OCI-LY7 (cell line): ENCODE data around the gene KNCN. TPM values are rescaled to one million over a fixed set of nuclear protein-coding genes. Genes with fewer than 3 reads are reported as not detected.

ENCODE experiments used
- BruUV-seq: library from RNA; stranded (reverse); fragments of 400-500 nt; replicated peaks from 2 replicates; lab custom pipeline; 2021; lab: Mats Ljungman, UMichigan
- CTCF ChIA-PET: fragments of 300-600 bp; sonication (Branson Sonifier 250); formaldehyde crosslinking; loops from one replicate; lab custom pipeline; 2022; ENCODE audit warnings: antibody characterized with exemption; ENCODE audit not compliant: unreplicated experiment; lab: Charles Lee
- POLR2A ChIA-PET: fragments of 300-600 bp; sonication (Branson Sonifier 250); formaldehyde crosslinking; loops from one replicate; lab custom pipeline; 2022; ENCODE audit warnings: antibody characterized with exemption; lab: Charles Lee
- DNase-seq: peaks from one replicate; pipeline ENCODE4 v3.0.0-alpha.2; 2015; ENCODE audit warnings: low spot score
- H2AFZ ChIP-seq: fragments of 200-600 bp; sonication (generic), shearing (Covaris generic); 2 replicates; pipeline ENCODE4 v1.6.1; 2014; ENCODE audit warnings: mild to moderate bottlenecking, antibody characterized with exemption, low read length, moderate library complexity
- H3K27ac ChIP-seq: fragments of 200-600 bp; sonication (generic); 2 replicates; pipeline ENCODE4 v1.5.1; 2014; ENCODE audit warnings: mixed run types, low read depth, mild to moderate bottlenecking, moderate library complexity, low read length, inconsistent platforms; ENCODE audit not compliant: poor library complexity, severe bottlenecking
- H3K36me3 ChIP-seq: fragments of 200-600 bp; sonication (generic); 2 replicates; pipeline ENCODE4 v1.6.1; 2014; ENCODE audit warnings: mild to moderate bottlenecking, antibody characterized with exemption, low read length, moderate library complexity, mixed read lengths; ENCODE audit not compliant: insufficient read depth
- H3K4me1 ChIP-seq: fragments of 200-600 bp; sonication (generic); 2 replicates; pipeline ENCODE4 v1.5.1; 2014; ENCODE audit warnings: mild to moderate bottlenecking, low read length; ENCODE audit not compliant: insufficient read depth, poor library complexity, severe bottlenecking
- H3K4me2 ChIP-seq: fragments of 200-600 bp; sonication (generic); 2 replicates; pipeline ENCODE4 v1.6.1; 2014; ENCODE audit warnings: mild to moderate bottlenecking, low read length
- H3K4me3 ChIP-seq: fragments of 200-600 bp; sonication (generic); 2 replicates; pipeline ENCODE4 v1.5.1; 2014; ENCODE audit warnings: mild to moderate bottlenecking, low read depth, low read length; ENCODE audit not compliant: poor library complexity, severe bottlenecking
- H3K79me2 ChIP-seq: fragments of 200-600 bp; sonication (generic); 2 replicates; pipeline ENCODE4 v1.6.1; 2016; ENCODE audit warnings: low read depth, mild to moderate bottlenecking, low read length, moderate library complexity, mixed read lengths; ENCODE audit not compliant: insufficient read depth
- H3K9me2 ChIP-seq: fragments of 200-600 bp; sonication (generic); 2 replicates; pipeline ENCODE4 v1.6.1; 2016; ENCODE audit warnings: mild to moderate bottlenecking, low read length, mixed read lengths; ENCODE audit not compliant: insufficient read depth
- H3K9me3 ChIP-seq: fragments of 200-600 bp; sonication (generic); 2 replicates; pipeline ENCODE4 v1.6.1; 2014; ENCODE audit warnings: mild to moderate bottlenecking, mixed run types, low read length, mixed read lengths
- H4K20me1 ChIP-seq: fragments of 200-600 bp; sonication (generic); 2 replicates; pipeline ENCODE4 v1.6.1; 2014; ENCODE audit warnings: mild to moderate bottlenecking, antibody characterized with exemption, low read length, moderate library complexity, mixed read lengths; ENCODE audit not compliant: insufficient read depth
- EZH2phosphoT487 ChIP-seq: fragments of 200-600 bp; sonication (generic); IDR thresholded peaks from 2 replicates; pipeline ENCODE4 v1.6.1; 2018; ENCODE audit warnings: low read depth, borderline replicate concordance, mild to moderate bottlenecking, mixed run types, antibody characterized with exemption, low read length, moderate library complexity, mixed read lengths
- intact Hi-C: fragments of 100-400 bp; cut with micrococcal nuclease; formaldehyde crosslinking; loops from one replicate; pipeline ENCODE4 v1.10.0; 2022; ENCODE audit not compliant: unreplicated experiment
- total RNA-seq, 2 experiments: library from RNA; depleted of rRNA in 1 of 2; stranded (reverse); fragments of >200 nt in 1 of 2; shearing (Covaris generic) in 1 of 2; gene quantifications; 2 replicates each; pipeline ENCODE4 v1.2.3, GENCODE V29; 2014 to 2022
- TF ChIP-seq, protein P1 (sequence below): fragments of 200-600 bp; sonication (generic); conservative IDR thresholded peaks from 2 replicates; pipeline ENCODE4 v1.5.1; 2014; ENCODE audit warnings: mild to moderate bottlenecking, antibody characterized with exemption, low read length, moderate library complexity, mixed read lengths

KNCN gene
- total RNA-seq, 2 experiments from 2014 or later = not detected

DNA sequence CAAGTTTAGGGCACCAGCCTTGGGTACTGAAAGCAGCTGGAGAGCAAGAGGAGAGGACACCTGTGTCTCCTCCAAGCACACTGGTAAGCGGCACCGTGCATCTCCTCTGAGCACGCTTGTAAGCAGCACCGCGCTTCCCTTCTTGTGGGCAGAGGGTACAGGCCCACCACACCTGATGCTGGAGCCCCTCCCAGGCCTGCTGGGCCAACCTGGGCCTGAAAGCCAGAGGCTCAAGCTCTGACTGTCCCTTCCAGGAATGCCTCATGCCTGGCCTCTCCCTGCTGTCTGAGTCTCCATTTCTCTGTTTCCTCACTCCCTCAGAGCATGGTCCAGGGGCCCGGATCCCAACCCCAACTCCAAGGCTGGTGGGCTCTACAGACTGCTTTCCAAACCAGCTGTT, 35.9 kb downstream of the KNCN start:
- ChIA-PET CTCF (no interaction called here), POLR2A (no interaction called here)
- Histone ChIP-seq H3K79me2 (no peaks in the 10 kb centered on the region), H3K4me3 (no peak overlapping the region), H4K20me1 (no peaks in the 10 kb centered on the region), H3K9me3 (no peaks in the 10 kb centered on the region), H3K9me2 (no peaks in the 10 kb centered on the region), H3K36me3 (no peaks in the 10 kb centered on the region), H2AFZ (no peak overlapping the region), H3K4me1 (no peaks in the 10 kb centered on the region), H3K27ac (no peak overlapping the region), H3K4me2 (no peak overlapping the region)
- no TSS peak for BruUV-seq
- no peak for DNase-seq
- intact Hi-C loops = no loop called here
- TF ChIP-seq EZH2phosphoT487 = no peak
- TF ChIP-seq, protein P1, sequence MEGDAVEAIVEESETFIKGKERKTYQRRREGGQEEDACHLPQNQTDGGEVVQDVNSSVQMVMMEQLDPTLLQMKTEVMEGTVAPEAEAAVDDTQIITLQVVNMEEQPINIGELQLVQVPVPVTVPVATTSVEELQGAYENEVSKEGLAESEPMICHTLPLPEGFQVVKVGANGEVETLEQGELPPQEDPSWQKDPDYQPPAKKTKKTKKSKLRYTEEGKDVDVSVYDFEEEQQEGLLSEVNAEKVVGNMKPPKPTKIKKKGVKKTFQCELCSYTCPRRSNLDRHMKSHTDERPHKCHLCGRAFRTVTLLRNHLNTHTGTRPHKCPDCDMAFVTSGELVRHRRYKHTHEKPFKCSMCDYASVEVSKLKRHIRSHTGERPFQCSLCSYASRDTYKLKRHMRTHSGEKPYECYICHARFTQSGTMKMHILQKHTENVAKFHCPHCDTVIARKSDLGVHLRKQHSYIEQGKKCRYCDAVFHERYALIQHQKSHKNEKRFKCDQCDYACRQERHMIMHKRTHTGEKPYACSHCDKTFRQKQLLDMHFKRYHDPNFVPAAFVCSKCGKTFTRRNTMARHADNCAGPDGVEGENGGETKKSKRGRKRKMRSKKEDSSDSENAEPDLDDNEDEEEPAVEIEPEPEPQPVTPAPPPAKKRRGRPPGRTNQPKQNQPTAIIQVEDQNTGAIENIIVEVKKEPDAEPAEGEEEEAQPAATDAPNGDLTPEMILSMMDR = no peak

GRCh38 chr1:46513536-46513935, 37.9 kb downstream of the KNCN start:
- Histone ChIP-seq H3K36me3 (no peaks in the 10 kb centered on the region), H3K4me1 (no peaks in the 10 kb centered on the region), H3K27ac (no peak overlapping the region), H3K9me3 (no peaks in the 10 kb centered on the region), H3K79me2 (no peaks in the 10 kb centered on the region), H2AFZ (no peak overlapping the region), H3K4me3 (no peak overlapping the region), H4K20me1 (no peaks in the 10 kb centered on the region), H3K4me2 (no peak overlapping the region), H3K9me2 (no peaks in the 10 kb centered on the region)
- ChIA-PET CTCF (no interaction called here), POLR2A (no interaction called here)
- BruUV-seq = no TSS peak
- no peak for TF ChIP-seq EZH2phosphoT487
- TF ChIP-seq, protein P1 = no peak
- intact Hi-C loops = no loop called here
- no peak for DNase-seq

DNA sequence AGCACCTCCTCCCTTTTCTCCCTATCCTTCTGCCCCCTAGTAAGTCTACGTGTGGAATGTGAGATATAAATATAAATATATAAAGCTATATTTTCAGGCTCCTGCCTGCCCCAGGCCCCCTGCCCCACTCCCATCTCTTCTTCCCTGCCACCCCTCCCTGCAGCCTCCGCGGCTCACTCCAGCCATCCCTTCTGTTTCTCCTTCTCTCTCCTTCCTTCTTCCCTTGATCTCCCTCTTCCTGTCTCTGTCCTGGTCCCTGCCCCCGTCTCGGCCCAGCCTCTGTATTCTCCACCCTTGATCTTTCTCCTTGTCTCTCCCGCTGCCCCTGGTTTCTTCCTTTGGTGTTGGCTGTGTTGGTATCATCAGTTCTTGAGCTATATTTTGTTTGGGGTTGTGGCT, 38.7 kb downstream of the KNCN start:
- POLR2A ChIA-PET = no interaction called here
- no peak overlapping the region for H3K4me3 ChIP-seq
- CTCF ChIA-PET = no interaction called here
- no peak overlapping the region for H3K27ac ChIP-seq
- H3K4me2 ChIP-seq = no peak overlapping the region
- no peaks in the 10 kb centered on the region for H3K9me3 ChIP-seq
- H2AFZ ChIP-seq = no peak overlapping the region
- DNase-seq = no peak
- BruUV-seq = no TSS peak
- H4K20me1 ChIP-seq = no peaks in the 10 kb centered on the region
- no peaks in the 10 kb centered on the region for H3K9me2 ChIP-seq
- intact Hi-C loops = no loop called here
- H3K79me2 ChIP-seq = no peaks in the 10 kb centered on the region
- H3K36me3 ChIP-seq = no peaks in the 10 kb centered on the region
- H3K4me1 ChIP-seq = no peaks in the 10 kb centered on the region
- TF ChIP-seq, protein P1 = no peak
- TF ChIP-seq EZH2phosphoT487 = no peak
